Ascending aorta (tissue), 2 donors: ENCODE results near the gene G6PC1. TPM values are rescaled to one million over a fixed set of nuclear protein-coding genes. Genes with fewer than 3 reads are reported as not detected.

Experiments
- DNase-seq, 2 donors: peaks; one replicate each; pipeline ENCODE4 v3.0.0-alpha.2; 2019; ENCODE audit warnings: low spot score in 2 of 2
- H3K27ac ChIP-seq, 2 donors: fragments of 200-600 bp; sonication (generic); one replicate each; pipeline ENCODE4 v1.5.1; 2016 to 2017; ENCODE audit warnings: mild to moderate bottlenecking in 1 of 2
- H3K27me3 ChIP-seq: fragments of 200-600 bp; sonication (generic); one replicate; pipeline ENCODE4 v1.5.1; 2017
- H3K36me3 ChIP-seq, 2 donors: fragments of 200-600 bp; sonication (generic); one replicate each; pipeline ENCODE4 v1.5.1; 2016
- H3K4me1 ChIP-seq, 2 donors: fragments of 200-600 bp; sonication (generic); one replicate each; pipeline ENCODE4 v1.5.1; 2016 to 2017; ENCODE audit warnings: mild to moderate bottlenecking in 1 of 2
- H3K4me3 ChIP-seq, 2 donors: fragments of 200-600 bp; sonication (generic); one replicate each; pipeline ENCODE4 v1.5.1; 2016 to 2017; ENCODE audit warnings: mild to moderate bottlenecking in 1 of 2
- H3K9me3 ChIP-seq, 2 donors: fragments of 200-600 bp; sonication (generic); one replicate each; pipeline ENCODE4 v1.5.1; 2016
- intact Hi-C: fragments of 100-400 bp; cut with DNase I; formaldehyde crosslinking; loops from one replicate; pipeline ENCODE4 v1.15.1; 2023
- total RNA-seq: library from RNA; depleted of rRNA; stranded (reverse); fragments of >200 nt; gene quantifications from one replicate; pipeline ENCODE4 v1.1.0, GENCODE V29; 2016
- TF ChIP-seq, protein P1 (sequence below), 3 experiments: fragments of 200-600 bp in 2 of 3; fragments of 450-650 bp in 1 of 3; sonication (generic) in 2 of 3; IDR thresholded peaks; one replicate each; pipeline ENCODE4 v1.5.1; 2016 to 2019; ENCODE audit warnings: antibody characterized with exemption in 3 of 3, mild to moderate bottlenecking in 1 of 3, moderate library complexity in 1 of 3

Gene G6PC1
- total RNA-seq, 1 donor from 2014 or later: not detected

GRCh38 chr17:42886283-42887176 lies 14.1 kb upstream of the G6PC1 start:
- TF ChIP-seq, protein P1, sequence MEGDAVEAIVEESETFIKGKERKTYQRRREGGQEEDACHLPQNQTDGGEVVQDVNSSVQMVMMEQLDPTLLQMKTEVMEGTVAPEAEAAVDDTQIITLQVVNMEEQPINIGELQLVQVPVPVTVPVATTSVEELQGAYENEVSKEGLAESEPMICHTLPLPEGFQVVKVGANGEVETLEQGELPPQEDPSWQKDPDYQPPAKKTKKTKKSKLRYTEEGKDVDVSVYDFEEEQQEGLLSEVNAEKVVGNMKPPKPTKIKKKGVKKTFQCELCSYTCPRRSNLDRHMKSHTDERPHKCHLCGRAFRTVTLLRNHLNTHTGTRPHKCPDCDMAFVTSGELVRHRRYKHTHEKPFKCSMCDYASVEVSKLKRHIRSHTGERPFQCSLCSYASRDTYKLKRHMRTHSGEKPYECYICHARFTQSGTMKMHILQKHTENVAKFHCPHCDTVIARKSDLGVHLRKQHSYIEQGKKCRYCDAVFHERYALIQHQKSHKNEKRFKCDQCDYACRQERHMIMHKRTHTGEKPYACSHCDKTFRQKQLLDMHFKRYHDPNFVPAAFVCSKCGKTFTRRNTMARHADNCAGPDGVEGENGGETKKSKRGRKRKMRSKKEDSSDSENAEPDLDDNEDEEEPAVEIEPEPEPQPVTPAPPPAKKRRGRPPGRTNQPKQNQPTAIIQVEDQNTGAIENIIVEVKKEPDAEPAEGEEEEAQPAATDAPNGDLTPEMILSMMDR (IDR thresholded peaks at IDR 0.05): no peak
- H3K27me3 ChIP-seq: no peaks in the 10 kb centered on the region
- no peak for DNase-seq
- H3K27ac ChIP-seq: no peak overlapping the region
- no peak overlapping the region for H3K4me3 ChIP-seq
- H3K4me1 ChIP-seq: peaks cover 0 to 8% of the 10 kb centered on the region in 2 donors
- no peaks in the 10 kb centered on the region for H3K9me3 ChIP-seq
- intact Hi-C loops: no loop called here
- no peaks in the 10 kb centered on the region for H3K36me3 ChIP-seq

DNA sequence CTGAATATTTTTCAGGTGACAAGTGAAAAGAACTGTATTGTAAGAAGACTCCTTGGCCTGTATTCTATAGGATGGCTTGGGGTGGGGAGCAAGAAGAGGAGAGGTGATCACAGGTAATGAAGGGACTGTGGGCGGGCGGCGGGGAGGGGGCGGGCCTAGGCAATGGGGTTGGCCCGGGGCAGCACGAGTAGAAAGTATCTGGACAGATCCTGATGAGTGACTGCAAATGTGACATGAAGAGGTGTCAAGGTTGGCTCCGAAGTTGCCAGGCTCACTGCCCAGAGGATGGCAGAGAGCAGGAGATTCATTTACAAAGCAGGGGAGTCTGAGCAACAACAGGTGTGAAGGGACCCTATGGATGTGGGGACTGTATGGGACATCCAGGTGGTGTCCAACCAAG lies 10.8 kb upstream of the G6PC1 start:
- intact Hi-C loops: loop anchor here (5.0 kb wide), 1 partner anchor 37 kb away; no protein-coding TSS in a partner anchor
- TF ChIP-seq, protein P1 (IDR thresholded peaks at IDR 0.05): no peak
- H3K4me3 ChIP-seq: no peak overlapping the region
- peaks cover 24 to 38% of the 10 kb centered on the region in 2 donors for H3K4me1 ChIP-seq
- no peaks in the 10 kb centered on the region for H3K9me3 ChIP-seq
- H3K36me3 ChIP-seq: no peaks in the 10 kb centered on the region
- no peak overlapping the region for H3K27ac ChIP-seq
- no peaks in the 10 kb centered on the region for H3K27me3 ChIP-seq
- no peak for DNase-seq

- TF ChIP-seq, protein P1 (IDR thresholded peaks at IDR 0.05): no peak
- H3K9me3 ChIP-seq: no peaks in the 10 kb centered on the region
- H3K27ac ChIP-seq: peak overlapping the region; percentile 81 to 88
- H3K4me3 ChIP-seq: no peak overlapping the region
- no peaks in the 10 kb centered on the region for H3K36me3 ChIP-seq
- H3K27me3 ChIP-seq: no peaks in the 10 kb centered on the region
- DNase-seq: peak; percentile 9 to 75
- peaks cover 28 to 40% of the 10 kb centered on the region in 2 donors for H3K4me1 ChIP-seq
- intact Hi-C loops: loop anchor here (5.0 kb wide), 1 partner anchor 36 kb away; no protein-coding TSS in a partner anchor
Measured at GRCh38 chr17:42891539-42892152, 9.0 kb upstream of the G6PC1 start.

DNA sequence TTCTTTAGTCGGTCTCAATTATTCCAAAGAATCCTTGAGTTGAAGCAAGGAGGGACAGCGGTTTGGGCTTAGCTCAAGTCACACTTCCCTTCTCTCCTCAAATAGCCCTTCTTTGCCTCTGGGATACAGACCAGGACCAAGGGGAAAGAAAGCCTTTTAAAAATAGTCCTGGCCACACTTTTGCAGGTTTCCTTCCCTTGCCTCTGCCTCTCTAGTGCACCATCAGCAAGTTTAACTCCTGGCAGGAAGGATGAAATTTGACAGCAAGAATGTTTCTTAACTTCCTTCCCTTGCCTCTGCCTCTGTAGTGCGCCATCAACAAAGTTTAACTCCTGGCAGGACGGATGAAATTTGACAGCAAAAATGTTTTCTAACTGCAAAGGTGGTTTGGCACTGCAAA lies 7.2 kb upstream of the G6PC1 start:
- TF ChIP-seq, protein P1 (IDR thresholded peaks at IDR 0.05): no peak
- no peak for DNase-seq
- H3K4me3 ChIP-seq: no peak overlapping the region
- H3K4me1 ChIP-seq: peaks cover 28 to 40% of the 10 kb centered on the region in 2 donors
- H3K9me3 ChIP-seq: no peaks in the 10 kb centered on the region
- H3K27ac ChIP-seq: peak overlapping the region; percentile 12 to 88
- intact Hi-C loops: loop anchor here (5.0 kb wide), 1 partner anchor 34 kb away; no protein-coding TSS in a partner anchor
- no peaks in the 10 kb centered on the region for H3K27me3 ChIP-seq
- H3K36me3 ChIP-seq: no peaks in the 10 kb centered on the region

DNA sequence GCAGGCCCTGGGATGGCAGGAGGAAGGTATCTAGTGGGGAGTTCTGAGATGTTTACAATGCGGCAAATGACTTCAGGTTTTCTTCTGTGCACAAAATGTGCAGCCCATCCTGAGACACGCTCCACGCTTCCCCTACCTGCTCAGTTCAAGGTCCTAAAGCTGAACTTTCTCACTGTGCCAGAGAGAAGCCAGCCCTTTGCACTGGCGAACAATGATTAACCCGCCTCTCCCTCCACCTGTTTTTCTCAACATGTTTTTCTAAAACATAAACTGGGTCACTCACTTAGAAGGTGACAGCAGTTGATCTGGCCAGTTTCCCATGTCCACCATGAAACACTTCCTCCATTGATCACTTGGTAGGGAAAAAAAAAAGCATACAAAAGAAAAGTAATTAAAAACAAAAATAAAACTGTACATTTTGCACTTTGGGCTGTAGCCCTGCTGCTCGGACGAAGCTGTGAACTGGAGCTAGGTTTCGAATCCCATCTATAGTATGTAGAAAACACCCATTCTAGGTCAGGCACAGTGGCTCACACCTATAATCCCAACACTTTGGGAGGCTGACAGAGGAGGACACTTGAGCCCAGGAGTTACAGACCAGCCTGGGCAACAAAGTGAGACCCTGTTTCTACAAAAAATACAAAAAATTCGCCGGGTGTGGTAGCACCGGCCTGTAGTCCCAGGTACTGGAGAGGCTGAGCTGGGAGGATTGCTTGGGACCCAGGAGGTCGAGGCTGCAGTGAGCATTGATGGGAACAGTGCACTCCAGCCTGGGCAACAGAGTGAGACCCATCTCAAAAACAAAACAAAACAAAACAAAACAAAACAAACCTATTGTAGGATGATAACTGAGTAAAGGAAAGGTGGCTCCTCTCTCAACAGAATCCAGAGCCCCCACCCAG lies 6.1 kb upstream of the G6PC1 start:
- H3K27me3 ChIP-seq: no peaks in the 10 kb centered on the region
- TF ChIP-seq, protein P1 (IDR thresholded peaks at IDR 0.05): no peak
- H3K36me3 ChIP-seq: no peaks in the 10 kb centered on the region
- peak overlapping the region; percentile 47 to 88 for H3K27ac ChIP-seq
- intact Hi-C loops: loop anchor here (2.0 to 5.0 kb wide), 2 partner anchors 33 to 44 kb away; partner anchors contain the start of gene AOC3
- H3K4me1 ChIP-seq: peaks cover 28 to 40% of the 10 kb centered on the region in 2 donors
- no peaks in the 10 kb centered on the region for H3K9me3 ChIP-seq
- no peak overlapping the region for H3K4me3 ChIP-seq
- DNase-seq: no peak
